Measurements from ENCODE around the gene SPINT4.
"Not testable (repeated sequence)": the region's sequence is repeated elsewhere in the genome, so short reads cannot be mapped to it uniquely, and the experiment has no call there.

Gene SPINT4

DNA sequence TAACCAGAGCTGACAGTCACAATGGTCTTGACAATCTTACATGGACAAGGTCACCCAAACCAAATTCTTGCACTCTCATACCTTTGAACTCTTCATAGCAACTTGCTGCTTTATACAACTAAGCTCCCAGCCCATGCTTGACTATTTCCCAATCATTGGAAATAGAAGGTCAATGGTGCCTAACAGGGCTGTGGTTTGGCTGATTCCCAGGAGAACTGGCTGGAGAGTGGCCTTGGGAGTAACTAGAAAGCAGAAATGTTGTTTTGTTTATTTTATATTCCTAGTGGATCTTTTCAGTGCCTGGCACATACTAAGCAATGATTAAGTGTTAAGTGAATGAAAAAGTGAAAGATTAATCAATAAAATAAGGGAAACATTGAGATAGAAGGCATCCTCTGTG lies 3.0 kb downstream of the SPINT4 start:
- H3K4me3 ChIP-seq (ENCODE audit: insufficient read depth, low read depth, low read length, poor library complexity, severe bottlenecking): no peak overlapping the region
- H3K27ac ChIP-seq (ENCODE audit: insufficient read depth, low read length, poor library complexity, severe bottlenecking): no peak overlapping the region
- H3K27me3 ChIP-seq (replicated peaks; ENCODE audit: control insufficient read depth, insufficient read depth, low read length, poor library complexity, severe bottlenecking): no peaks in the 10 kb centered on the region
- H3K4me1 ChIP-seq (ENCODE audit: control insufficient read depth, insufficient read depth, low read length, poor library complexity, severe bottlenecking): no peaks in the 10 kb centered on the region
- H3K36me3 ChIP-seq (ENCODE audit: control insufficient read depth, insufficient read depth, low read length): no peaks in the 10 kb centered on the region
- no peaks in the 10 kb centered on the region for H3K9me3 ChIP-seq (ENCODE audit: control insufficient read depth, low read length)
- DNase-seq: no peak

DNA sequence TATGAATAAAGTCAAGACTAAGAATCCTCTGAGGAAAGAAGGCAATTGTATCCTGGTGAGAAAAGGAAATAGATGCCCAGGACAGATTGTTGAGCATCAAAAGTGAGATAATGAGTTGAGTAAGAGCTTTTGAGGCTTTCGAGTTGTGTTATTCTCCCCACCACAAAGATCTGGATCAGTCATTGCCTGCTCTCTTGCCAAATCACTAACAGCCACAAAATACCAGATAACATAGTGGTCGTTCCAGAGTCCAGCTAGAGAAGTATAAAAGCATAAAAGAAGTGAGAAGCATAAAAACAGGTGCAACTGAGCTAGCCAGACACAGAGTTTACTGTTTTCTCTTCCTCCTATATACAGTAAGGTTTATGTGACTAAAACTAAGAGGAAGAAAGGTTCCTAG lies 4.9 kb downstream of the SPINT4 start:
- no peak for DNase-seq
- Histone ChIP-seq H3K9me3 (ENCODE audit: control insufficient read depth, low read length) (no peaks in the 10 kb centered on the region), H3K36me3 (ENCODE audit: control insufficient read depth, insufficient read depth, low read length) (no peaks in the 10 kb centered on the region), H3K4me3 (ENCODE audit: insufficient read depth, low read depth, low read length, poor library complexity, severe bottlenecking) (no peak overlapping the region), H3K4me1 (ENCODE audit: control insufficient read depth, insufficient read depth, low read length, poor library complexity, severe bottlenecking) (no peaks in the 10 kb centered on the region), H3K27me3 (replicated peaks; ENCODE audit: control insufficient read depth, insufficient read depth, low read length, poor library complexity, severe bottlenecking) (no peaks in the 10 kb centered on the region), H3K27ac (ENCODE audit: insufficient read depth, low read length, poor library complexity, severe bottlenecking) (no peak overlapping the region)

DNA sequence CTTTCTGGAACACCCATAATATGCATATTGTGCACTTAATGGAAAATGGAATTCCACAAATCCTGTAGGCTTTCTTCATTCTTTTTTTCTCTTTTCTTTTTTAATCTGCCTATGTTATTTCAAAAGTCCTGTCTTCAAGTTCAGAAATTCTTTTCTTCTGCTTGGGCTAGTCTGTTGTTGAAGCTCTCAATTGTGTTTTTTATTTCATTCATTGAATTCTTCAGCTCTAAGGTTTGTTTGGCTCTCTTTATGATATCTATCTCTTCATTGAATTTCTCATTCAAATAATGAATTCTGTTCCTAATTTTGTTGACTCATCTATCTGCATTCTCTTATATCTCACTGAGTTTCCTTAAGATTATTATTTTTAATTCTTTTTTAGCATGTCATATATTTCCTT lies 10.1 kb downstream of the SPINT4 start:
- no peak for DNase-seq
- H3K4me1 ChIP-seq (ENCODE audit: control insufficient read depth, insufficient read depth, low read length, poor library complexity, severe bottlenecking): no peaks in the 10 kb centered on the region
- no peak overlapping the region for H3K27ac ChIP-seq (ENCODE audit: insufficient read depth, low read length, poor library complexity, severe bottlenecking)
- no peak overlapping the region for H3K4me3 ChIP-seq (ENCODE audit: insufficient read depth, low read depth, low read length, poor library complexity, severe bottlenecking)
- no peaks in the 10 kb centered on the region for H3K27me3 ChIP-seq (replicated peaks; ENCODE audit: control insufficient read depth, insufficient read depth, low read length, poor library complexity, severe bottlenecking)
- H3K36me3 ChIP-seq (ENCODE audit: control insufficient read depth, insufficient read depth, low read length): no peaks in the 10 kb centered on the region
- H3K9me3 ChIP-seq (ENCODE audit: control insufficient read depth, low read length): no peaks in the 10 kb centered on the region

DNA sequence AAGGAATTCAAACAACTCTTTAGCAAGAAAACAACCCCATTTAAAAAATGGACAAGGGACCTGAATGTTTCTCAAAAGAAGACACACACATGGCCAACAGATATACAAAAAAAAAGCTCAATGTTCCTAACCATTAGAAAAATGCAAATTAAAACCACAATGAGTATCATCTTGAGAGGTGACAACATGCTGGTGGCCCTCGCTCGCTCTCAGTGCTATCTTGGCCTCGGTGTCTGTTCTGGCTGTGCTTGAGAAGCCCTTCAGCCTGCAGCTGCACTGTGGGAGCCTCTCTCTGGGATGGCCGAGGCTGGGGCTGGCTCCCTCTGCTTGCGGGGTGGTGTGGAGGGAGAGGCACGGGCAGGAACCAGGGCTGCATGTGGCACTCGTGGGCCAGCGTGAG lies 13.4 kb downstream of the SPINT4 start:
- no peak for DNase-seq
- H3K4me1 ChIP-seq (ENCODE audit: control insufficient read depth, insufficient read depth, low read length, poor library complexity, severe bottlenecking): no peaks in the 10 kb centered on the region

DNA sequence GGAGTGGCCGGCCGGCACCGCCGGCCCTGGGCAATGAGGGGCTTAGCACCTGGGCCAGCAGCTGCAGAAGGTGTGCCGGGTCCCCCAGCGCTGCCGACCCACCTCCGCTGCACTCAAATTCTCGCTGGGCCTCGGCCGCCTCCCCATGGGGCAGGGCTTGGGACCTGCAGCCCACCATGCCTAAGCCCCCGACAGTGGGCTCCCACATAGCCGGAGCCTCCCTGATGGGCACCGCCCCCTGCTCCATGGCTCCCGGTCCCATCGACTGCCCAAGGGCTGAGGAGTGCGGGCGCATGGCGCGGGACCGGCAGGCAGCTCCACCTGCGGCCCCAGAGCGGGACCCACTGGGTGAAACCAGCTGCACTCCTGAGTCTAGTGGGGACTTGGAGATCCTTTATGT lies 13.8 kb downstream of the SPINT4 start:
- no peaks in the 10 kb centered on the region for H3K27me3 ChIP-seq (replicated peaks; ENCODE audit: control insufficient read depth, insufficient read depth, low read length, poor library complexity, severe bottlenecking)
- no peak for DNase-seq
- H3K4me3 ChIP-seq (ENCODE audit: insufficient read depth, low read depth, low read length, poor library complexity, severe bottlenecking): no peak overlapping the region

More for the DNA sequence above, 13.4 kb downstream of the SPINT4 start:
- no peak overlapping the region for H3K4me3 ChIP-seq (ENCODE audit: insufficient read depth, low read depth, low read length, poor library complexity, severe bottlenecking)
- H3K36me3 ChIP-seq (ENCODE audit: control insufficient read depth, insufficient read depth, low read length): no peaks in the 10 kb centered on the region
- H3K9me3 ChIP-seq (ENCODE audit: control insufficient read depth, low read length): no peaks in the 10 kb centered on the region
- no peak overlapping the region for H3K27ac ChIP-seq (ENCODE audit: insufficient read depth, low read length, poor library complexity, severe bottlenecking)
- no peaks in the 10 kb centered on the region for H3K27me3 ChIP-seq (replicated peaks; ENCODE audit: control insufficient read depth, insufficient read depth, low read length, poor library complexity, severe bottlenecking)

DNA sequence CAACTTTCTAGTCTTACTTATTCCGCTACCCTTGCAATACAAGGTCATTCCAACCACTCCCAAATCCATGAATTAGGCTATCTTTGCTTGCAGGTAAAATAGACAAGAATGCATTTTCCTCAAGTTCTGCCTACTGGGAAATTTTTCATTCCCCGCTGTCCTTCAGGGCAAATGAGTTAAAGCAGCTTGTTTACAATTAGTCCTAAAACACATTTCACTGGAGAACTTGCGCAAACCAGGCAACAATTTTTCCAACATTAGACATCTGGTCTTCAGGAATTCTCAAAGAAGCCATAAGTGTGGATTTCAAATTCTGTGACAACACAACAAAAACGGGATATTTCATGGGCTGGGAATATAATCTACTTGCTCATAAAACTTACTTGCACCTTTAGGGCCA lies 20.4 kb downstream of the SPINT4 start:
- Histone ChIP-seq H3K4me1 (ENCODE audit: control insufficient read depth, insufficient read depth, low read length, poor library complexity, severe bottlenecking) (no peaks in the 10 kb centered on the region), H3K27ac (ENCODE audit: insufficient read depth, low read length, poor library complexity, severe bottlenecking) (no peak overlapping the region), H3K9me3 (ENCODE audit: control insufficient read depth, low read length) (no peaks in the 10 kb centered on the region), H3K27me3 (replicated peaks; ENCODE audit: control insufficient read depth, insufficient read depth, low read length, poor library complexity, severe bottlenecking) (no peaks in the 10 kb centered on the region), H3K36me3 (ENCODE audit: control insufficient read depth, insufficient read depth, low read length) (no peaks in the 10 kb centered on the region), H3K4me3 (ENCODE audit: insufficient read depth, low read depth, low read length, poor library complexity, severe bottlenecking) (no peak overlapping the region)
- DNase-seq: no peak

More for the DNA sequence above, 13.8 kb downstream of the SPINT4 start:
- Histone ChIP-seq H3K9me3 (ENCODE audit: control insufficient read depth, low read length) (no peaks in the 10 kb centered on the region), H3K4me1 (ENCODE audit: control insufficient read depth, insufficient read depth, low read length, poor library complexity, severe bottlenecking) (no peaks in the 10 kb centered on the region), H3K36me3 (ENCODE audit: control insufficient read depth, insufficient read depth, low read length) (no peaks in the 10 kb centered on the region), H3K27ac (ENCODE audit: insufficient read depth, low read length, poor library complexity, severe bottlenecking) (no peak overlapping the region)

DNA sequence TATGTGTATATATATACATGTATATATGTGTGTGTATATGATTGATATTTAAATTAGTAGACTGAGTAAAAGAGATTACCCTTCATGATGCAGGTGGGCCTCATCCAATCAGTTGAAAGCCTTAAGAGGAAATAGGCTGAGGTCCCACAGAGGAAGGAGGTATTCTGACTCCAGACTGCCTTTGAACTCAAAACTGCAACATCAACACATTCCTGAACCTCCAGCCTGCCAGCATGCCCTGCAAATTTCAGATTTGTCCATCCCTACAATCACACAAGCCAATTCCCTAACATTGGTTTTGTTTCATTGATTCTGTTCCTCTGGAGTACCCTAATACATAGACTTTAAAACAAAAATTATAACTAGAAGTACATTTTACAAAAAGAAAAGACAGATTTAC lies 22.9 kb downstream of the SPINT4 start:
- Histone ChIP-seq H3K27me3 (replicated peaks; ENCODE audit: control insufficient read depth, insufficient read depth, low read length, poor library complexity, severe bottlenecking) (no peaks in the 10 kb centered on the region), H3K36me3 (ENCODE audit: control insufficient read depth, insufficient read depth, low read length) (no peaks in the 10 kb centered on the region), H3K27ac (ENCODE audit: insufficient read depth, low read length, poor library complexity, severe bottlenecking) (no peak overlapping the region), H3K4me3 (ENCODE audit: insufficient read depth, low read depth, low read length, poor library complexity, severe bottlenecking) (no peak overlapping the region), H3K4me1 (ENCODE audit: control insufficient read depth, insufficient read depth, low read length, poor library complexity, severe bottlenecking) (no peaks in the 10 kb centered on the region), H3K9me3 (ENCODE audit: control insufficient read depth, low read length) (no peaks in the 10 kb centered on the region)
- no peak for DNase-seq

DNA sequence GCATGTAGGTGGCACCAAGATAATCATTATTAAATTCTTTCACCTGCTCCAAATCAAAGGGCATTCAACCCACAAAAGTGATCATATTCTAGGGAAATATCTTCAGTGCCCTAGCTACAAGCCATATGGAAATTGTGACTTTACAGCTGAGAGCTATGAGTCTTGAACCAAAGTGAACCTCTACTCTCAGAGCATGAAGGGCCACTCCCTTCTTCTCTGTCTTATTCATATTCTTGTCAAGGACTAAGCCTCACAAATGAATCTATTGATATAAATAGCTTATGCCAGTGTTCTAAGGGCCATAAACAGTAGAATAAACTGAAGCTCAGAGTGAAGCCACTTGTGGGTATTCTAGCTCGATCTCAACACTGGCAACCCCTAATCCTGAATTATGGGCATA lies 29.6 kb downstream of the SPINT4 start:
- Histone ChIP-seq H3K27ac (ENCODE audit: insufficient read depth, low read length, poor library complexity, severe bottlenecking) (no peak overlapping the region), H3K4me1 (ENCODE audit: control insufficient read depth, insufficient read depth, low read length, poor library complexity, severe bottlenecking) (no peaks in the 10 kb centered on the region), H3K4me3 (ENCODE audit: insufficient read depth, low read depth, low read length, poor library complexity, severe bottlenecking) (no peak overlapping the region), H3K27me3 (replicated peaks; ENCODE audit: control insufficient read depth, insufficient read depth, low read length, poor library complexity, severe bottlenecking) (no peaks in the 10 kb centered on the region), H3K36me3 (ENCODE audit: control insufficient read depth, insufficient read depth, low read length) (no peaks in the 10 kb centered on the region), H3K9me3 (ENCODE audit: control insufficient read depth, low read length) (no peaks in the 10 kb centered on the region)
- no peak for DNase-seq

DNA sequence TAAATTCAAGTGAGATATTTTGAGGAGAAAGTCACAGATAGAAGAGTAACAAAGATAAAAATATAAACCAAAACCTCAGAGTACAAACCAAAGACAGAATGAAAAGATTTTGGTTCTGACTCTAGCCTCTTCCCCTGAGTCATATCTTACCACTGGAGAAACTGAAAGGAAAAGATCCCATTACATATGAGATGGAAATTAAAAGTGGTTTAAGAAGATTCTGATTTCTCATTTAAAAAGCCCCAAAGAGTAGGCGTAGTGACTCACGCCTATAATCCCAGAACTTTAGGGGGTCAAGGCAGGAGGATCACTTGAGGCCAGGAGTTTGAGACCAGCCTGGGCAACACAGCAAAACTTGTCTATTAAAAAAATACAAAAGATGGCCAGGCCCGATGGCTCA lies 30.6 kb downstream of the SPINT4 start:
- Histone ChIP-seq H3K4me1 (ENCODE audit: control insufficient read depth, insufficient read depth, low read length, poor library complexity, severe bottlenecking) (no peaks in the 10 kb centered on the region), H3K36me3 (ENCODE audit: control insufficient read depth, insufficient read depth, low read length) (no peaks in the 10 kb centered on the region), H3K27me3 (replicated peaks; ENCODE audit: control insufficient read depth, insufficient read depth, low read length, poor library complexity, severe bottlenecking) (no peaks in the 10 kb centered on the region), H3K4me3 (ENCODE audit: insufficient read depth, low read depth, low read length, poor library complexity, severe bottlenecking) (no peak overlapping the region), H3K27ac (ENCODE audit: insufficient read depth, low read length, poor library complexity, severe bottlenecking) (no peak overlapping the region), H3K9me3 (ENCODE audit: control insufficient read depth, low read length) (no peaks in the 10 kb centered on the region)
- DNase-seq: no peak

DNA sequence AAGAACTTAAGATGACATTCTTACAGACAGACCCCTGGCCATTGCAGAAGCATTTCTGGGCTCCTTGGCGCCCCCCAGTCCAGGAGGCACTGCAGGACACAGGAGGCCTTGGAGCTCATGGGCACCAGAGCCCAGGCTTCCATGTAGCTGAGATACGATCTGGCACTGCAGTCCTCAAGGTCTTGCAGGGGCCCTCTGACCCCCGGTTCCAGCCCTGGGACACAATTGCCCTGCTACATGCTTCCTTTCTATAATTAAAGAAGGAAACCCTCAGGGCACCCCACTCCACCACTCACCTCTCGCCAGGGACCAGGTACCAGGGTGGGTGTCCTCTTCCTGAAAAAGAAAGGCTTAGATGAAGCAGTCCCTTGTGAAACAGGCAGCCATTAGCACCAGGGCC lies 35.9 kb downstream of the SPINT4 start:
- Histone ChIP-seq H3K9me3 (ENCODE audit: control insufficient read depth, low read length) (no peaks in the 10 kb centered on the region), H3K4me1 (ENCODE audit: control insufficient read depth, insufficient read depth, low read length, poor library complexity, severe bottlenecking) (no peaks in the 10 kb centered on the region), H3K27me3 (replicated peaks; ENCODE audit: control insufficient read depth, insufficient read depth, low read length, poor library complexity, severe bottlenecking) (no peaks in the 10 kb centered on the region), H3K27ac (ENCODE audit: insufficient read depth, low read length, poor library complexity, severe bottlenecking) (no peak overlapping the region), H3K4me3 (ENCODE audit: insufficient read depth, low read depth, low read length, poor library complexity, severe bottlenecking) (no peak overlapping the region), H3K36me3 (ENCODE audit: control insufficient read depth, insufficient read depth, low read length) (no peaks in the 10 kb centered on the region)
- no peak for DNase-seq

DNA sequence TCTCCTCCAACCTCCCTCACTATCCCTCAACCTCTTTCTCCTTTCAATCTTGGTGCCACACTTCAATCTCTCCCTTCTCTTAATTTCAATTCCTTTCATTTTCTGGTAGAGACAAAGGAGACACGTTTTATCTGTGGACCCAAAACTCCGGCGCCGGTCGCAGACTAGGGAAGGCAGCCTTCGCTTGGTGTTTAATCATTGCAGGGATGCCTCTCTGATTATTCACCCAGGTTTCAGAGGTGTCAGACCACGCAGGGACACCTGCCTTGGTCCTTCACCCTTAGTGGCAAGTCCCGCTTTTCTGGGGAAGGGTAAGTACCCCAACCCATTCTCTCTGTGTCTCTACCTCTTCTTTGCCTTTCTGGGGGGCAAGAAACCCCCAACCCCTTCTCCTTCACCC lies 37.8 kb downstream of the SPINT4 start:
- H3K4me1 ChIP-seq (ENCODE audit: control insufficient read depth, insufficient read depth, low read length, poor library complexity, severe bottlenecking); H3K27ac ChIP-seq (ENCODE audit: insufficient read depth, low read length, poor library complexity, severe bottlenecking); H3K4me3 ChIP-seq (ENCODE audit: insufficient read depth, low read depth, low read length, poor library complexity, severe bottlenecking); H3K36me3 ChIP-seq (ENCODE audit: control insufficient read depth, insufficient read depth, low read length); H3K9me3 ChIP-seq (ENCODE audit: control insufficient read depth, low read length); DNase-seq; H3K27me3 ChIP-seq (replicated peaks; ENCODE audit: control insufficient read depth, insufficient read depth, low read length, poor library complexity, severe bottlenecking): not testable (repeated sequence)

Data from effector memory CD4-positive, alpha-beta T cell (primary cell).